GM18907 (cell line): Measurements from ENCODE around the gene SIRT5.

Experiments
- ATAC-seq: cut with Tn5 transposase; IDR thresholded peaks from one replicate; pipeline ENCODE4 v1.9.1; 2021; ENCODE audit warnings: mild to moderate bottlenecking, moderate library complexity; ENCODE audit not compliant: unreplicated experiment

The SIRT5 gene

GRCh38 chr6:13586603-13587542 lies 12.5 kb downstream of the SIRT5 start:
- no peak for ATAC-seq

GRCh38 chr6:13589801-13590200 lies 15.4 kb downstream of the SIRT5 start:
- ATAC-seq: no peak

- no peak for ATAC-seq
Observed at GRCh38 chr6:13590574-13591153, 16.3 kb downstream of the SIRT5 start.

GRCh38 chr6:13591205-13591921 lies 17.0 kb downstream of the SIRT5 start:
- no peak for ATAC-seq

- ATAC-seq: no peak
Observed at GRCh38 chr6:13593103-13593502, 18.7 kb downstream of the SIRT5 start.

- no peak for ATAC-seq
Observed at GRCh38 chr6:13593720-13594119, 19.3 kb downstream of the SIRT5 start.

- ATAC-seq: no peak
Observed at GRCh38 chr6:13597073-13597472, 22.7 kb downstream of the SIRT5 start.

GRCh38 chr6:13600036-13600435 lies 25.6 kb downstream of the SIRT5 start:
- ATAC-seq: no peak

- no peak for ATAC-seq
Observed at GRCh38 chr6:13604135-13604534, 29.7 kb downstream of the SIRT5 start.

- no peak for ATAC-seq
Observed at GRCh38 chr6:13604546-13605416, 30.4 kb downstream of the SIRT5 start.

- no peak for ATAC-seq
Observed at GRCh38 chr6:13605634-13606033, 31.2 kb downstream of the SIRT5 start.

GRCh38 chr6:13611715-13612114 lies 37.3 kb downstream of the SIRT5 start:
- ATAC-seq: no peak

GRCh38 chr6:13613029-13613594 lies 38.7 kb downstream of the SIRT5 start:
- ATAC-seq: no peak

- ATAC-seq: peak; percentile 24
Observed at GRCh38 chr6:13614126-13614925, 39.9 kb downstream of the SIRT5 start.

- ATAC-seq: peak; percentile 93
Observed at GRCh38 chr6:13614926-13615791, 40.8 kb downstream of the SIRT5 start, which contains the start of gene NOL7. Gene NOL7 (plus strand): TSS chr6:13615335. CDS start chr6:13615359, 24 bp downstream.

GRCh38 chr6:13615792-13616120 lies 41.4 kb downstream of the SIRT5 start:
- ATAC-seq: peak; percentile 27

- no peak for ATAC-seq
Observed at GRCh38 chr6:13617066-13617465, 42.7 kb downstream of the SIRT5 start.

GRCh38 chr6:13624871-13625288 lies 50.5 kb downstream of the SIRT5 start:
- no peak for ATAC-seq
